Muscle layer of duodenum (tissue), 2 donors: ENCODE data around the gene NAP1L4.
"Not testable (repeated sequence)": the region's sequence is repeated elsewhere in the genome, so short reads cannot be mapped to it uniquely, and the experiment has no call there.

Source experiments
- H3K27ac ChIP-seq: one replicate; pipeline ENCODE4 v1.7.0; 2013; ENCODE audit warnings: mild to moderate bottlenecking, low read length
- H3K27me3 ChIP-seq: one replicate; pipeline ENCODE4 v1.7.0; 2013; ENCODE audit warnings: low read depth, mild to moderate bottlenecking, control low read depth, low read length
- H3K36me3 ChIP-seq, 2 donors: one replicate each; pipeline ENCODE4 v1.7.0; 2013; ENCODE audit warnings: low read length in 2 of 2, control low read depth in 1 of 2, mild to moderate bottlenecking in 1 of 2; ENCODE audit not compliant: insufficient read depth in 2 of 2, control insufficient read depth in 1 of 2
- H3K4me1 ChIP-seq, 2 donors: one replicate each; pipeline ENCODE4 v1.7.0; 2013; ENCODE audit warnings: low read length in 2 of 2, mild to moderate bottlenecking in 2 of 2, control low read depth in 1 of 2, moderate library complexity in 1 of 2; ENCODE audit not compliant: insufficient read depth in 2 of 2, control insufficient read depth in 1 of 2
- H3K4me3 ChIP-seq, 2 donors: one replicate each; pipeline ENCODE4 v1.7.0; 2013; ENCODE audit warnings: low read length in 2 of 2, low read depth in 1 of 2, mild to moderate bottlenecking in 1 of 2
- H3K9me3 ChIP-seq, 2 donors: one replicate each; pipeline ENCODE4 v1.7.0; 2013; ENCODE audit warnings: low read length in 2 of 2, control low read depth in 1 of 2, mild to moderate bottlenecking in 1 of 2; ENCODE audit not compliant: control insufficient read depth in 1 of 2
- donor health status: healthy.

NAP1L4 gene

DNA sequence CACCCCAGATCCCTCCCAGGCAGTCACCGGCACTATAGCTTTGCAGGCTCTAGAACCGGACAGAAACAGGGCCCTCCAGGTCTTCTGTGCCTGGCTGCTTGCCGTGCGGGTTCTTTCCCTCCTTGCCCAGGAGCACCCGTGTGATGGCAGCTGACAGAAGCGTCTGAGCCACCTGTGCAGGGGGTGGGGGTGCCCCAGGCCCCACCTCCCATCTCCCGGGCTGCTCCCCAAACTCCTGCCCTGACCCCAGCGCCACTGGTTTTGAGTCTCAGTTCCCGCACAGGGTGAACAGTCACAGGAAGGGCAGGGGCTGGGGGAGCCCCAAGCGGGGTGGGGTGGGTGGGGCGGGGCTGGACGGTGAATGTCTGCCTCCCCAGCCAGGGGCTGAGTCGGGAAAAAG lies 49.7 kb downstream of the NAP1L4 start:
- Histone ChIP-seq H3K4me3 (no peak overlapping the region), H3K9me3 (peaks cover 0 to 7% of the 10 kb centered on the region in 2 donors), H3K4me1 (peaks cover 6 to 25% of the 10 kb centered on the region in 2 donors), H3K27me3 (no peaks in the 10 kb centered on the region), H3K36me3 (peaks cover 12 to 14% of the 10 kb centered on the region in 2 donors), H3K27ac (no peak overlapping the region)

DNA sequence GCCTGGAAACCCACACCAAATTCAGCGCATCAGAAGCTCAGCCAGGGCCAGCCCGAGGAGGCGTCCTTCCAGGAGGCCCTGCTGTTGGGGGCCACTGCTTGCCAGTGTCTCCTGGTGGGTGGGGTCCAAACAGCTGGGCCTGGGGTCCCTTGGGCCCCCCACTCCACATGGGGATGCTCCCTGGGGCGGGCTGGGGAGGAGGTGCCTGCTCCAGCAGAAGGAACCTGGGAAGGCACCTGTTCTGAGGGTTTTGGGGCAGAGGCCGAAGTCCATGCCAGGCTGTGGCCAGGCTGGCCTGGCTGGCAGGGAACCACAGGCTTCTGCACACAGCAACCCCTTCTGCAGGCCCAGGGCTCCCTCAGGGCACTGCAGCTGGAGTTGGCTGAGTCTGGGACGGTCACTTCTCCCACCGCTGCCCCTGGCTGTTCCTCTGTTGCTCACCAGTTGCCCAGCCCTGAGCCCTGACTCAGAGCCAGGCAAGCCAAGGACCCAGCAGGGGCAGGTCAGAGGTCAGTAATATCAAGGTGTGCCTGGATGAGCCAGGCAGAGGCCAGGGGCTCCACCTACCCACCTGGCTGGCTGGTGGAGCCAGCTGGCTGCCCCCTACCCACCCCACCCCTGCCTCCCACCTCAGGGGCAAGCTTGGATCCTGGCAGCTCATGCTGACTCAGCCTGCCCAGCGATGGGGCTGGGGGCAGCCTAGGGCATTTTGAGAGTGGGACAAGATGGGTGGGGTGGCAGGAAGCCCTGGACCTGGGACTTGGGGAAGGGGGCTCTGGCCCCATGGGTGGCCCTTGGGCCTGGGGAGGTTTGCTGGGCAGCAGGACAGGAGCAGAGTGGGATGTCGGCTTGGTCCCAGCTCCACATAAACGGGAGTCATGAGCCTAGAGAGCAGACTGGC lies 51.0 kb downstream of the NAP1L4 start:
- Histone ChIP-seq H3K4me1 (peaks cover 3 to 23% of the 10 kb centered on the region in 2 donors), H3K27ac (no peak overlapping the region), H3K36me3 (peaks cover 0 to 14% of the 10 kb centered on the region in 2 donors), H3K4me3 (no peak overlapping the region), H3K9me3 (peaks cover 0 to 8% of the 10 kb centered on the region in 2 donors), H3K27me3 (no peaks in the 10 kb centered on the region)

DNA sequence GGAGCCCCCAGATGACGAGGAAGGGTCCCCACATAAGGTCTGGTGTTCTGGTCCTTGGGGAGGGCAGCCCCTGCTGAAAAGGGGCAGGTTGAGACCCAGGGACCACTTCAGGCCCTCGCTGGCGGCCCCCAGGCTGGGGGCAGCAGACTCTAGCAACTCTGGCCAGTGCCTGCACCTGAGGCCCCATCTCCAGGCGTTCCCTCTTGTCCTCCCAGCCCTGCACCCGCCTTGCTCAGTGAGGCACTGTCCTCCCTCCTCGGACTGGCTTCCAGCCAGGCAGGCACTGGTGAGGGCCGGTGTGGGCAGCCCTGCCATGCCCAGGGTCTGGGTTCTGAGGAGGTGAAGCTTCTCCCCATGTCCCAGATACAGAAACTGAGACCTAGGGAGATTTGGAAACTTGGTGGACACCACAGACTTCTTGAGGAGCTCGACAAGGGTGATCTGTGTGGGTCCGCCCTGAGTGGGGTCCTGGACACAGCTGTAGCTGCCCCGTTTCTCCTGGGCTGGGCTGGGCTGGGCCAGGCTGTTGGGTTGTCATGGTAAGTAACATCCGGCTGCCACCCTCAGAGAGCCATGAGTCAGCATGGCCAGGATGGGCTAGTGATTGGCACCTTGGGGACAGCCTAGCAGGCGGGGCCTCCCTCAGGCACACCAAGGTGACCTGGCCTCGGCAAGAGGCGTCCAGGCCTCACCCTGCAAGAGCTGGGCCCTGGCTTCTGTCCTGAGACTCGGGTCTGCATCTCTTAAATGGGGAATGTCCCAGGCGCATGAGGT lies 51.8 kb downstream of the NAP1L4 start:
- Histone ChIP-seq H3K4me1 (peaks cover 0 to 15% of the 10 kb centered on the region in 2 donors), H3K27ac (no peak overlapping the region), H3K9me3 (peaks cover 0 to 8% of the 10 kb centered on the region in 2 donors), H3K27me3 (no peaks in the 10 kb centered on the region), H3K4me3 (no peak overlapping the region), H3K36me3 (peaks cover 0 to 14% of the 10 kb centered on the region in 2 donors)

DNA sequence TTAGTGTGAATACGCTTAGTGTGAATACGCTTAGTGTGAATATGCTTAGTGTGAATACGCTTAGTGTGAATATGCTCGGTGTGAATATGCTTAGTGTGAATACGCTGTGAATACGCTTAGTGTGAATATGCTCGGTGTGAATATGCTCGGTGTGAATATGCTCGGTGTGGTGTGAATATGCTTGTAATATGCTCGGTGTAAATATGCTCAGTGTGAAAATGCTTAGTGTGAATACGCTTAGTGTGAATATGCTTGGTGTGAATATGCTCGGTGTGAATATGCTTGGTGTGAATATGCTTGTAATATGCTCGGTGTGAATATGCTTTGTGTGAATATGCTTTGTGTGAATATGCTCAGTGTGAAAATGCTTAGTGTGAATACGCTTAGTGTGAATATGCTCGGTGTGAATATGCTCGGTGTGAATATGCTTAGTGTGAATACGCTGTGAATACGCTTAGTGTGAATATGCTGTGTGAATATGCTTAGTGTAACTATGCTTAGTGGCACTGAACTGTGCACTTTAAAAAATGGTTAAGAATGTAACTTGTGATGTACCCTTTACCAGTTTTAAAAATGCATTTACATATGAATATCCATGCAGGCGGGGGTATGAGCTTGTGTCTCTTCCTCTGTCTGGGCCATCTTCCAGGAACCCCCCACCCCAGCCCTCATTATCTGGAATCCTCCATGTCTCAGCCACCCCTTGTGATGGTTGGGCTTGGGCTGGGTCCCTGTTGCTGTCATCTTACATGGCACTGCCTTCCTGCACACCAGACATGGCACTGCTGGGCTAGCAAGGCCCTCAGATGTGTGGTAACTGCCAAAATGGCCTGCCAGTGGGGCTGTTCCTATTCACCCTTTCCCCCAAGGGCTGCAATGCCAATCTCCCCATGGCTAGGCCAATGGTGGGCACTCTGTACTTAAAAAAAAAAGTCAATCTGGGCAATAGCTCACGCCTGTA lies 53.4 kb downstream of the NAP1L4 start:
- H3K4me1 ChIP-seq, H3K4me3 ChIP-seq, H3K27ac ChIP-seq, H3K27me3 ChIP-seq, H3K36me3 ChIP-seq, H3K9me3 ChIP-seq: not testable (repeated sequence)

DNA sequence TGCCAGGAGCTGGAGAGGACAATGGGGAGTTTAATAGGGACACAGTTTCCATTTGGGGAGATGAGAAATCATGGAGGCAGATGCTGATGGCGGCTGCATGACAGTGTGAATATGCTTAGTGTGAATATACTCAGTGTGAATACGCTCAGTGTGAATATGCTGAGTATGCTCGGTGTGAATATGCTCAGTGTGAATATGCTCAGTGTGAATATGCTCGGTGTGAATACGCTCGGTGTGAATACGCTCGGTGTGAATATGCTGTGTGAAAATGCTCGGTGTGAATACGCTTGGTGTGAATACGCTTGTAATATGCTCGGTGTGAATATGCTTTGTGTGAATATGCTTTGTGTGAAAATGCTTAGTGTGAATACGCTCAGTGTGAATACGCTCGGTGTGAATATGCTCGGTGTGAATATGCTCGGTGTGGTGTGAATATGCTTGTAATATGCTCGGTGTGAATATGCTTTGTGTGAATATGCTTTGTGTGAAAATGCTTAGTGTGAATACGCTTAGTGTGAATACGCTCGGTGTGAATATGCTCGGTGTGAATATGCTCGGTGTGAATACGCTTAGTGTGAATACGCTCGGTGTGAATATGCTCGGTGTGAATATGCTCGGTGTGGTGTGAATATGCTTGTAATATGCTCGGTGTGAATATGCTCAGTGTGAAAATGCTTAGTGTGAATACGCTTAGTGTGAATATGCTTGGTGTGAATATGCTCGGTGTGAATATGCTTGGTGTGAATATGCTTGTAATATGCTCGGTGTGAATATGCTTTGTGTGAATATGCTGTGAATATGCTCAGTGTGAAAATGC lies 54.3 kb downstream of the NAP1L4 start:
- H3K9me3 ChIP-seq: not testable (repeated sequence)

DNA sequence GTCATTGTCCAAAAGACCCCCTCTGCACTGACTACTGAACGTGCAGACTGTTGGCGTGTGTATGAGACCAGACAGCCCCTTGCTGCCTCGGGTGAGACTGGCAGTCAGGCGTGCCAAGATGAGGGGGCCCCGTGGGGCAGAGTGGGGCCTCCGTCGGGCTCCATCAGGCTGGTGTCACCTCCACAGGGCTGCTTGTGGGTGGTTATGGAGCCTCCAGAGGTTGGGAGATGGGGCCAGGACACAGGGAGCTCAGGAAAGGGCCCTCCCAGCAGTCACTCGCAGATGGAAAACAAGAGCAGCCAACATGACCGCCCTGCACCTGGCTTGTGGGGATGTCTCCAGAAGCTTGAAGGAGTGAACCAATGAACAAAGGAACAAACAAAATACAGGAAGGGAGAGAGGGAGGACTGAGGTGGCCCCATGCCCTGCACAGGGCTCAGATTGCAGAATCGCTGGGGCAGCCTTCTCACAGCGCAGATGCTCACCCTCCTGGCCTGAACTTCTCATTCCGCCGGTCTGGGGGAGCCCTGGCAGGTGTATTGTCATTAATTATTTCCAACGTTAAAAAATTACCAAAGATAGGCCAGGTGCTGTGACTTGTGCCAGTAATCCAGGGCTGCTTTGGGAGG lies 57.4 kb downstream of the NAP1L4 start:
- Histone ChIP-seq H3K27me3 (no peaks in the 10 kb centered on the region), H3K4me3 (no peak overlapping the region), H3K9me3 (peaks cover 0 to 8% of the 10 kb centered on the region in 2 donors), H3K36me3 (no peaks in the 10 kb centered on the region), H3K4me1 (peaks cover 0 to 9% of the 10 kb centered on the region in 2 donors), H3K27ac (no peak overlapping the region)

More for the DNA sequence above, 54.3 kb downstream of the NAP1L4 start:
- not testable (repeated sequence) for H3K4me3 ChIP-seq, H3K27me3 ChIP-seq, H3K27ac ChIP-seq, H3K4me1 ChIP-seq, H3K36me3 ChIP-seq

DNA sequence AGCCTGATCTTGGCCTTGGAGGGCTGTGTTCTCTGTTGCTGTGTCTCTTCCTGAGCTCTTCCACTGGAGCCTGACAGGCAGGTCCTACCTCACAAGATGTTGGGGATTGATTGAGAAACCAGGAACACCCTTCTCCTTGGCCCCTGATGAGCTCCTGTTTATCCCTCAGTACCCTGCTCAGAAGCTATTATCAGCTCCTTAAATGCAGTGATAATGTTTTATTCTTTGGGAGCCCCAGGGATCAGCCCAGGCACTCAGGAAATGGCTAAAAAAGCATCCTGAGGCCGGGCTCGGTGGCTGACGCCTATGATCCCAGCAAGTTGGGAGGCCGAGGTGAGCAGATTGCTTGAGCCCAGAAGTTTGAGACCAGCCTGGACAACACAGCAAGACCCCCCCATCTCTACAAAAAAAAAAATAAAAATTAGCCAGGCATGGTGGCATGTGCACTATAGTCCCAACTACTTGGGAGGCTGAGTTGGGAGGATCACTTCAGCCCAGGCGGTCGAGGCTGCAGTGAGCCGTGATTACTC lies 58.0 kb downstream of the NAP1L4 start:
- H3K36me3 ChIP-seq: no peaks in the 10 kb centered on the region
- no peak overlapping the region for H3K4me3 ChIP-seq
- peaks cover 0 to 13% of the 10 kb centered on the region in 2 donors for H3K4me1 ChIP-seq
- no peaks in the 10 kb centered on the region for H3K27me3 ChIP-seq
- H3K9me3 ChIP-seq: peaks cover 0 to 8% of the 10 kb centered on the region in 2 donors
- no peak overlapping the region for H3K27ac ChIP-seq

DNA sequence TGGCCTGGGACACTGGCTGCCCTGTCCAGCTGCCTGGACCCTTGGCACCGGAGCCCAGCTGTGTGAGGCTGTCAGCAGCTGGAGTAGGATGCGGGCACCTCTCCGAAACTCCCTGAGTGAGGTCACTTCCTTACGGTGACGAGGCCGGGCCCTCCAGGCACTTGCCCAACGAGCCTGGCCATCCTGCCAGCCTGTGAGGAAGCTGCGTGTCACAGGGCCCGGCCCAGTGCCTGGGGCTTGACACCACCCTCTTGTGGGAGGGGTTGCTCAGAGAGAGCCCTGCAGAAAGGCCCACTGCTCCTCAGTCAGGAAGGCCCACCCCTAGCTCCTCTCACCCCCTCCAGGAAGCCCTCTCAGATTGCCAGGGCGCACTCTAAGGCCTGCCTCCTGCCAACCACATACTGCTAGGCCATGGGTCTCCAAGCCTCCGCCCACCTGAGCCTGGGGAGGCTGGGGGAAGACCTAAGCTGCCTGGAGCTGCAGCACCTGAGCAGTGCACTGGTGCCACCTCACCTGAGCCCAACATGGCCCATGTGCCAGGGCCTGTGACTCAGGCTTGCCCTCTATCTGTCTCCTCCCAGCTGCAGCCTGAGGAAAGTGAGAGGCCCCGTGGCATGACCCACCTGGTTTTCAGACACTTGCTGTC lies 58.6 kb downstream of the NAP1L4 start:
- H3K4me1 ChIP-seq: peaks cover 0 to 19% of the 10 kb centered on the region in 2 donors
- no peaks in the 10 kb centered on the region for H3K27me3 ChIP-seq
- no peaks in the 10 kb centered on the region for H3K36me3 ChIP-seq
- H3K9me3 ChIP-seq: peaks cover 0 to 5% of the 10 kb centered on the region in 2 donors
- H3K27ac ChIP-seq: no peak overlapping the region
- no peak overlapping the region for H3K4me3 ChIP-seq

DNA sequence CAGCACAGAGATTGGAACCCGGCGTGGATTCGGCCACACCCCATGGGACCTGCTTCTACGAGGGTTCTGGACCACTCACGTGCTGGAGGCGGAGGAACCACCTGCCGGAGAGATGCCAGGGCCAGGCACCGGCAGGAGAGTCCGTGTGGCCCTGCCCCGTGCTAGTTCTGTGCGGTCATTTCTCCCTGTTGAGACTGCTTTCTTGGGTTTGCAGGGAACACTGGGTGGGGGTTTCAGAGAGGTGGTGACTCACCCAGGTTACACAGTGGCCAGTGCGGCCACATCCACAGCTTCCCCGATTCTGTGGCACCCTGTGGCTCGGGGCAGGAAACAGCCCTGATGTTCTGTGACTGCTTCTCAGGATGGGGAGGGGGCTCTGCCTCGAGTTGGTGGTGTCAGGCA lies 59.3 kb downstream of the NAP1L4 start:
- peaks cover 0 to 25% of the 10 kb centered on the region in 2 donors for H3K4me1 ChIP-seq
- no peaks in the 10 kb centered on the region for H3K36me3 ChIP-seq
- no peak overlapping the region for H3K27ac ChIP-seq
- H3K4me3 ChIP-seq: no peak overlapping the region
- peaks cover 0 to 4% of the 10 kb centered on the region in 2 donors for H3K9me3 ChIP-seq
- H3K27me3 ChIP-seq: no peaks in the 10 kb centered on the region
